Measurements from ENCODE around the gene NME4. TPM values are rescaled to one million over a fixed set of nuclear protein-coding genes. Genes with fewer than 3 reads are reported as not detected.

Gene NME4
- polyA plus RNA-seq, 2 donors = 40.3 to 41.9 TPM

DNA sequence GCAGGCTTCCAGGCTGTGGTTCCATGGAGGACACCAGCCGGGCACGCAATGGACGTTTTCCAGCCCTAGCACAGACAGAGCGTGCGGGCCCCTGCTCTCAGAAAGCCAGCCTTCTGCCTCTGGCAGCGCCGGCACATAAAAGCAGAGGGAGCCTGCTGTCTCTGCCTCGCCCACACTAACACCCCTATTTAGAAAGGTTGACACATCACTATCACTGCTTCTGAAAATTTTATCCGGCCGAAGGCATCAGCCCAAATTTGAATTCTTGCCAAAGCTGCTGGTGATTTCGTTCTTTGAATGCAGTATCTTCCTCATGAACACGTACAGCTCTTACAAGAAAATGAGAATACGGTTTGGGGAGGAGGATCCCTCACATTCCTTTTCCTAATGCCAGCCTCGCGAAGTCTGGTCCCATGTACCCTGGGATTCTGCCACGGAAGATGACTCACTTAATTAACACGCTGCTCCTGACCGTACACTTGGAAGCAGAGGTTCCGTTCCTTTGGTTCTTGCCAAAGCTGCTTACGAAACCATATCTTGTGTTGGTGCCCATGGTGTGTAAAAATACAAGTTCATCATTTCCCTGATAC, 27.1 kb downstream of the NME4 start:
- peak overlapping the region in 1 of 2 donors; percentile 67 for H3K4me3 ChIP-seq (ENCODE audit: low read depth in 1 of 2, low read length in 2 of 2)
- no peaks in the 10 kb centered on the region for H3K36me3 ChIP-seq (ENCODE audit: control insufficient read depth in 2 of 2, insufficient read depth in 2 of 2, low read length in 1 of 2)
- 25 to 45% methylated on average over 20 of the region's 20 CpGs for WGBS, 2 donors
- H3K27me3 ChIP-seq (ENCODE audit: control insufficient read depth in 1 of 2, insufficient read depth in 2 of 2, low read length in 2 of 2) = no peaks in the 10 kb centered on the region
- no peaks in the 10 kb centered on the region for H3K9me3 ChIP-seq (ENCODE audit: control insufficient read depth in 2 of 2, insufficient read depth in 1 of 2, low read depth in 1 of 2, low read length in 1 of 2)
- H3K27ac ChIP-seq (ENCODE audit: low read depth in 2 of 2, low read length in 1 of 2) = peak overlapping the region; percentile 91 to 95
- peaks cover 5 to 12% of the 10 kb centered on the region in 2 donors for H3K4me1 ChIP-seq (ENCODE audit: control insufficient read depth in 2 of 2, insufficient read depth in 2 of 2, low read length in 1 of 2)

DNA sequence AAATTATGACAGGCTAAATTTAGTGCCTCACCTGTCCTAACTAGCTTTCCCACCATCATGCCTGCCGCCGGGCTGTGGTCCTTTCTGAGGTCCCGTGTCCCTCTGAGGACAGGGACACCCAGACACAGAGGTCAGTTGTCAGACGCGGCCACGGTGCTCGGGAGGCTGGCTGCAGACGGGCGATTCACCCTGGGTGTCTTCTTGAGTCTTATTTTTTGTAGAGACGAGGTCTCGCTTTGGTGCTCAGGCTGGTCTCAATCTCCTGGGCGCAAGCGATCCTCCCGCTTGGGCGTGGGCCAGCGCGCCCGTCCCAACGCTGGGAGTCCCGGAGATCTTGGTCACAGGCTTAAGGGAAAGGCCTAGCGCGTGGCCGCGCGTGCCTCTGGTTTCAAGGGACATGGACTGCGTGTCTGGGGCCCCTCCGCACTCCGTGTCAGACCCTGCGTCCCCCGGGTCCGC, 27.7 kb downstream of the NME4 start:
- H3K9me3 ChIP-seq (ENCODE audit: control insufficient read depth in 2 of 2, insufficient read depth in 1 of 2, low read depth in 1 of 2, low read length in 1 of 2) = no peaks in the 10 kb centered on the region
- peak overlapping the region; percentile 66 to 67 for H3K4me3 ChIP-seq (ENCODE audit: low read depth in 1 of 2, low read length in 2 of 2)
- WGBS, 2 donors = 5 to 6% methylated on average over 31 of the region's 31 CpGs
- peaks cover 5 to 12% of the 10 kb centered on the region in 2 donors for H3K4me1 ChIP-seq (ENCODE audit: control insufficient read depth in 2 of 2, insufficient read depth in 2 of 2, low read length in 1 of 2)
- no peaks in the 10 kb centered on the region for H3K27me3 ChIP-seq (ENCODE audit: control insufficient read depth in 1 of 2, insufficient read depth in 2 of 2, low read length in 2 of 2)
- no peaks in the 10 kb centered on the region for H3K36me3 ChIP-seq (ENCODE audit: control insufficient read depth in 2 of 2, insufficient read depth in 2 of 2, low read length in 1 of 2)
- H3K27ac ChIP-seq (ENCODE audit: low read depth in 2 of 2, low read length in 1 of 2) = peak overlapping the region; percentile 91 to 95

DNA sequence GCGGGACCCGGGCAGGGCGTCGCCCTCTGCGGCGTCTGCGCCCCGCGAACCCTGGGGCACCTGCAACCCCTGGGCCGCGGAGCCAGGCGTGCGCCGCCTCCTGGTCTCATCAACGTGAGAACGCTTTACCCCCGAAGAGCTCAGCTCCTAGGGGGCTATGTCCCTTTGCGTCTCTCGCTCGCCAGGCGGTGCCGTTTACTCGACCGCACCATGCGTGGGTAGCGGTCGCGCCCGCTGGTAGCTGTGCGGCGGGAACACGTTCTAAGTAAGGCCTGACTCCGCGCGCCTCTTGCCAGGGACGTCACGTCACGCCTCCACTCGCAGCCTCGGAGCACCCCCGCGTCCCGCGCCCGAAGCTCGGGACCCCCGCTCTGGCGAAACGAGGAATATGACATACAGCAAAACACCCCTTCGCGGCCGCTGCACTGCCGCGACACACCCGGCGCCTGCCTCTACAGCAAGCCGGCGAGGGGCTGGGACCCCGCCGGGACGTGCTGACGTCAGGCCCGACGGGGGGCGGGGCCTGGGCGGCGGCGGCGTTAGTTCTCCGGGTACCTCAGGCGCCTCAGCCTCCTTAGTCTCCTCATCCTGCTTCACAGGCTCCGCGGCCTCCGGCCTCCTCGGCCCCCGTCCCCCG, 28.2 kb downstream of the NME4 start, which contains the start of gene RAB11FIP3:
TSS of gene RAB11FIP3 (plus strand) at position 568 of the 637 bp plus-strand sequence. CDS start 358 bp downstream, outside the sequence.
- Histone ChIP-seq H3K36me3 (ENCODE audit: control insufficient read depth in 2 of 2, insufficient read depth in 2 of 2, low read length in 1 of 2) (no peaks in the 10 kb centered on the region), H3K4me3 (ENCODE audit: low read depth in 1 of 2, low read length in 2 of 2) (peak within 1 kb of the TSS; percentile 66 to 67), H3K9me3 (ENCODE audit: control insufficient read depth in 2 of 2, insufficient read depth in 1 of 2, low read depth in 1 of 2, low read length in 1 of 2) (no peaks in the 10 kb centered on the region), H3K27me3 (ENCODE audit: control insufficient read depth in 1 of 2, insufficient read depth in 2 of 2, low read length in 2 of 2) (no peaks in the 10 kb centered on the region), H3K27ac (ENCODE audit: low read depth in 2 of 2, low read length in 1 of 2) (peak within 1 kb of the TSS; percentile 91 to 95), H3K4me1 (ENCODE audit: control insufficient read depth in 2 of 2, insufficient read depth in 2 of 2, low read length in 1 of 2) (peaks cover 5 to 12% of the 10 kb centered on the region in 2 donors)
- 0 to 1% methylated on average over 77 of the region's 77 CpGs for WGBS, 2 donors

DNA sequence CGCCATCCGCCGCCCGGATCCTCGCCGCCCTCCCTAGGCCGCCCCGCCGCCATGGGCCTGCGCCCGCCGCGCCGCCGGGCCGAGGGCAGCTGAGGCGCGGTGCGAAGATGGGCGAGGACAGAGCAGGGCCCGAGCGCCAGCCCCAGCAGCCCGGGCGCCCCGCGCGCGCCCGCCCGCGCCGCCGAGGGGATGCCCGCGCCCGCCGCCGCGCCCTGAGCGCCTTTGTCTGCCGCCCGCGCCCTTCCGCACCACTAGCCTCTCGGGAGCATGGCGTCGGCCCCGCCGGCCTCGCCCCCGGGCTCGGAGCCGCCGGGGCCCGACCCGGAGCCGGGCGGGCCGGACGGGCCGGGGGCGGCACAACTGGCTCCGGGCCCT, 28.7 kb downstream of the NME4 start:
- no peaks in the 10 kb centered on the region for H3K27me3 ChIP-seq (ENCODE audit: control insufficient read depth in 1 of 2, insufficient read depth in 2 of 2, low read length in 2 of 2)
- peaks cover 5 to 12% of the 10 kb centered on the region in 2 donors for H3K4me1 ChIP-seq (ENCODE audit: control insufficient read depth in 2 of 2, insufficient read depth in 2 of 2, low read length in 1 of 2)
- 0 to 1% methylated on average over 34 to 63 of the region's 63 CpGs for WGBS, 2 donors

DNA sequence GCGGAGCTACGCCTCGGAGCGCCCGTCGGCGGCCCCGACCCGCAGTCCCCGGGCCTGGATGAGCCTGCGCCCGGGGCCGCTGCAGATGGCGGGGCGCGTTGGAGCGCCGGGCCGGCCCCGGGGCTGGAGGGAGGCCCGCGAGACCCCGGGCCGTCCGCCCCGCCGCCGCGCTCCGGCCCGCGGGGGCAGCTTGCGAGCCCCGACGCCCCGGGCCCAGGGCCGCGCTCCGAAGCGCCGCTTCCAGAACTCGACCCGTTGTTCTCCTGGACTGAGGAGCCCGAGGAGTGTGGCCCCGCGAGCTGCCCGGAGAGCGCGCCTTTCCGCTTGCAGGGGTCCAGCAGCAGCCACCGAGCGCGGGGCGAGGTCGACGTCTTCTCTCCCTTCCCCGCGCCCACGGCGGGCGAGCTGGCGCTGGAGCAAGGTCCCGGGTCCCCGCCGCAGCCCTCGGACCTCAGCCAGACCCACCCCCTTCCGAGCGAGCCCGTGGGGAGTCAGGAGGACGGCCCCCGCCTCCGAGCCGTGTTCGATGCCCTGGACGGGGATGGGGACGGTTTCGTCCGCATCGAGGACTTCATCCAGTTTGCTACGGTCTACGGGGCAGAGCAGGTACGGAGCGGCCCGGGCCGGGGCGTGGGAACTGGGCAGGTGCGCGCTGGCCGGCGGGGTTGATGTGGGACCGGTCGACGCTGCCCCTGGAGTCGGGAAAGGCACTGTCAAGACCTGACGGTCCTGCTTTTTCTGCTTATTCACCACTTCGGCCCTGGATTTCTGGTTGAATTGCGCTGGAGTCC, 29.3 kb downstream of the NME4 start:
- peak overlapping the region in 1 of 2 donors; percentile 91 for H3K27ac ChIP-seq (ENCODE audit: low read depth in 2 of 2, low read length in 1 of 2)

More for the DNA sequence above, 28.7 kb downstream of the NME4 start:
- Histone ChIP-seq H3K36me3 (ENCODE audit: control insufficient read depth in 2 of 2, insufficient read depth in 2 of 2, low read length in 1 of 2) (no peaks in the 10 kb centered on the region), H3K27ac (ENCODE audit: low read depth in 2 of 2, low read length in 1 of 2) (peak overlapping the region; percentile 91 to 95), H3K9me3 (ENCODE audit: control insufficient read depth in 2 of 2, insufficient read depth in 1 of 2, low read depth in 1 of 2, low read length in 1 of 2) (no peaks in the 10 kb centered on the region), H3K4me3 (ENCODE audit: low read depth in 1 of 2, low read length in 2 of 2) (peak overlapping the region; percentile 66 to 67)

DNA sequence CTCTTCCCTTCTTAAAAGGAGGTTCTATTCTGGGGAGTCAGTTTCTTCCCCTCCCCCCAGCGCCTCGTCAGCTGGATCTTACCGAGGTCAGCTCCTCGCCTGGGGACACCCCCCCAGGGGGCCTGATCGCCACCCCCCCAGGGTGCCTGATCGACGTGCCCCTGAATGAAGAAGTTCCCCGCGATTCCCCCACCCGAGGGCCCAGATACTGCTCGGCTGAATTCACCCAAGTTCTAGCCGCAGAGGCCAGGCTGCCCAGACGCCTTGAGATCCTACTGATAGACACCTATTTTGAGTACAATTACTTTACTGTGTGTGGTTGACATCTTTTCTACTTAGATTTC, 29.9 kb downstream of the NME4 start:
- Histone ChIP-seq H3K9me3 (ENCODE audit: control insufficient read depth in 2 of 2, insufficient read depth in 1 of 2, low read depth in 1 of 2, low read length in 1 of 2) (no peaks in the 10 kb centered on the region), H3K4me1 (ENCODE audit: control insufficient read depth in 2 of 2, insufficient read depth in 2 of 2, low read length in 1 of 2) (peaks cover 5 to 12% of the 10 kb centered on the region in 2 donors), H3K27me3 (ENCODE audit: control insufficient read depth in 1 of 2, insufficient read depth in 2 of 2, low read length in 2 of 2) (no peaks in the 10 kb centered on the region), H3K4me3 (ENCODE audit: low read depth in 1 of 2, low read length in 2 of 2) (peak overlapping the region; percentile 66 to 67), H3K27ac (ENCODE audit: low read depth in 2 of 2, low read length in 1 of 2) (no peak overlapping the region), H3K36me3 (ENCODE audit: control insufficient read depth in 2 of 2, insufficient read depth in 2 of 2, low read length in 1 of 2) (no peaks in the 10 kb centered on the region)
- 11 to 20% methylated on average over 12 to 13 of the region's 13 CpGs for WGBS, 2 donors

More for the DNA sequence above, 29.3 kb downstream of the NME4 start:
- Histone ChIP-seq H3K4me1 (ENCODE audit: control insufficient read depth in 2 of 2, insufficient read depth in 2 of 2, low read length in 1 of 2) (peaks cover 5 to 12% of the 10 kb centered on the region in 2 donors), H3K9me3 (ENCODE audit: control insufficient read depth in 2 of 2, insufficient read depth in 1 of 2, low read depth in 1 of 2, low read length in 1 of 2) (no peaks in the 10 kb centered on the region), H3K36me3 (ENCODE audit: control insufficient read depth in 2 of 2, insufficient read depth in 2 of 2, low read length in 1 of 2) (no peaks in the 10 kb centered on the region), H3K27me3 (ENCODE audit: control insufficient read depth in 1 of 2, insufficient read depth in 2 of 2, low read length in 2 of 2) (no peaks in the 10 kb centered on the region), H3K4me3 (ENCODE audit: low read depth in 1 of 2, low read length in 2 of 2) (peak overlapping the region; percentile 66 to 67)
- WGBS, 2 donors = 0 to 1% methylated on average over 95 to 97 of the region's 97 CpGs

DNA sequence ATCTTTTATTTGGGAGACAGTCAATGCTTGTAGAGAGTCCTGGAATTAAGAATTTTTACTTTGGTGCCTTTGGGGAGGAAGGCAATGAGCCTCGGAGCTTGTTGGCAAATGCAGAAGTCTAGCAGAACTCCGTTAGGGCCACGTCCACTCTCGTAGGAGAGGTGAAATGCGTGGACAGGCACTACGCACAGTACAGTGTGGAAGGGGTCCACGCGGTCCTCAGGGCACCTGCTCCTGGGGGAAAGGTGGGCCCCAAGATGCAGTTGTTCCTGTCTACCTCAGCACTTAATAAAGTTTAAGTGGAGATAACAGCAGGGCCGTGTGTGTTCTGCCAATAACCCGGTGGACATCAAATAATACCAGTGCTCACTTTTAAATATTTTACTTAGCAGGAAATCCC, 30.3 kb downstream of the NME4 start:
- WGBS, 2 donors = 43 to 54% methylated on average over 10 of the region's 10 CpGs
- Histone ChIP-seq H3K4me1 (ENCODE audit: control insufficient read depth in 2 of 2, insufficient read depth in 2 of 2, low read length in 1 of 2) (peaks cover 5 to 12% of the 10 kb centered on the region in 2 donors), H3K36me3 (ENCODE audit: control insufficient read depth in 2 of 2, insufficient read depth in 2 of 2, low read length in 1 of 2) (no peaks in the 10 kb centered on the region), H3K27me3 (ENCODE audit: control insufficient read depth in 1 of 2, insufficient read depth in 2 of 2, low read length in 2 of 2) (no peaks in the 10 kb centered on the region), H3K27ac (ENCODE audit: low read depth in 2 of 2, low read length in 1 of 2) (no peak overlapping the region), H3K9me3 (ENCODE audit: control insufficient read depth in 2 of 2, insufficient read depth in 1 of 2, low read depth in 1 of 2, low read length in 1 of 2) (no peaks in the 10 kb centered on the region), H3K4me3 (ENCODE audit: low read depth in 1 of 2, low read length in 2 of 2) (peak overlapping the region in 1 of 2 donors; percentile 67)

DNA sequence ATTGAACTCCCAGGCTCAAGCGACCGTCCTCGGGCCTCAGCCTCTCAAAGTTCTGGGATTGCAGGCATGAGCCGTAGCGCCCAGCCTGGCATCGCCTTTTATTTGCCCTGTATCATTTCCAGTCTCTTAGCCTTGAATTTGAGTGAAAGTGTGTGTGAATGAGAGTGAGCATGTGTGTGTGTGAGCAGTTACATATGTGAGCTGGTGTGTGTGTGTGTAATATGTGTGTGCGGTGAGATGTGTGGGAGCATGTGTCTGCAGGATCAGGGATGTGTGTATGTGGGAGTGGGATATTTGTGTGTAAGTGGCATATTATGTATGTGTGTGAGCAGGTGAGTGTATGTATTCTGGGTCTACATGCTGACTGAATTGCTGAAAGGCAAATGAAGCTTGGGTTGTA, 33.9 kb downstream of the NME4 start:
- 83 to 97% methylated on average over 7 of the region's 7 CpGs for WGBS, 2 donors

DNA sequence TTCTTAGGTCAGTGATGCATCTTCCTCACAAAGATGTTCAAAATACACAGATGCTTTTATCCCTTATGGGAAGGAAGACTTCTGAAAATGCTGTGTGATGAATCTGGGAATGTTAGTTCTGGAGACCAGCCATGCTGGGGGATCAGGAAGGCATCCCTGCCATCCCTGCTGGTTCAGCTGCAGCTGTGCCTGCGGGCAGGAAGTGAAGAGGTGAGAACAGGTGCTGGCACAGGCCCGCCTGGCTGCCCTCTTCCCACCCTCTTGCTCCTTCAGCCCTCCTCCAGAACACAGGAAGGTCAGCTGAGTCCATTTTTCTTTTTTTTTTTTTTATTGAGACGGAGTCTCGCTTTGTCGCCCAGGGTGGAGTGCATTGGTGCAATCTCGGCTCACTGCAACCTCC, 43.6 kb downstream of the NME4 start:
- WGBS, 2 donors = 86 to 92% methylated on average over 6 of the region's 6 CpGs
- Histone ChIP-seq H3K27ac (ENCODE audit: low read depth in 2 of 2, low read length in 1 of 2) (no peak overlapping the region), H3K9me3 (ENCODE audit: control insufficient read depth in 2 of 2, insufficient read depth in 1 of 2, low read depth in 1 of 2, low read length in 1 of 2) (peaks cover 0 to 3% of the 10 kb centered on the region in 2 donors), H3K4me1 (ENCODE audit: control insufficient read depth in 2 of 2, insufficient read depth in 2 of 2, low read length in 1 of 2) (no peaks in the 10 kb centered on the region), H3K4me3 (ENCODE audit: low read depth in 1 of 2, low read length in 2 of 2) (no peak overlapping the region), H3K36me3 (ENCODE audit: control insufficient read depth in 2 of 2, insufficient read depth in 2 of 2, low read length in 1 of 2) (no peaks in the 10 kb centered on the region), H3K27me3 (ENCODE audit: control insufficient read depth in 1 of 2, insufficient read depth in 2 of 2, low read length in 2 of 2) (no peaks in the 10 kb centered on the region)

More for the DNA sequence above, 33.9 kb downstream of the NME4 start:
- H3K9me3 ChIP-seq (ENCODE audit: control insufficient read depth in 2 of 2, insufficient read depth in 1 of 2, low read depth in 1 of 2, low read length in 1 of 2) = no peaks in the 10 kb centered on the region
- peaks cover 2 to 5% of the 10 kb centered on the region in 2 donors for H3K4me1 ChIP-seq (ENCODE audit: control insufficient read depth in 2 of 2, insufficient read depth in 2 of 2, low read length in 1 of 2)
- no peaks in the 10 kb centered on the region for H3K27me3 ChIP-seq (ENCODE audit: control insufficient read depth in 1 of 2, insufficient read depth in 2 of 2, low read length in 2 of 2)
- no peak overlapping the region for H3K4me3 ChIP-seq (ENCODE audit: low read depth in 1 of 2, low read length in 2 of 2)
- no peak overlapping the region for H3K27ac ChIP-seq (ENCODE audit: low read depth in 2 of 2, low read length in 1 of 2)
- H3K36me3 ChIP-seq (ENCODE audit: control insufficient read depth in 2 of 2, insufficient read depth in 2 of 2, low read length in 1 of 2) = no peaks in the 10 kb centered on the region
